ENCODE data around the gene CACNA1C. TPM values are rescaled to one million over a fixed set of nuclear protein-coding genes. Genes with fewer than 3 reads are reported as not detected.

CACNA1C gene
- total and polyA plus RNA-seq, 10 of the 15 experiments (the other 5 are each of a cell fraction or from before 2014, with no cell fraction given), result under 0.01 to 0.15 (median 0.09) TPM; not detected in 5

DNA sequence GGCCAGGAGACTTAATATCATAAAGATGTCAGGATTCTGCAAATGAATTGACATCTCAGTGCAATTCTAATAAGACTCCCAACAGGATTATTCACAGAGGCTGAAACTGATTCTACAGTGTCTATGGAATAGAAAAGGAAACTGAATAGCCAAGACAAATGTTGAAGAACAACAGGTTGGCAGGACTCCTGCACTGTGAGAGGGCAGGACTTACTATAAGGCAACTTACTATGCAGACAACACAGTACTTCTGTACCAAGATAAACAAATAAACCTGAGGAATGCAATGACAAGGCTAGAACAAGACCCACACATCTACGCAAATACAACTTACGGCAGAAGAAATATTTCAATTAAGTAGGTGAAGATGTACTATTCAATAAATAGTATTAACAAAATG lies 609.7 kb downstream of the CACNA1C start (continued):
- no peak for TF ChIP-seq USF1 (IDR thresholded peaks at IDR 0.05; ENCODE audit: borderline replicate concordance, extremely low read length, insufficient read depth, low read depth, low read length)
- TF ChIP-seq SUZ12 (IDR thresholded peaks at IDR 0.05; ENCODE audit: unreplicated experiment), result no peak
- no peak for TF ChIP-seq EGR1 (IDR thresholded peaks at IDR 0.05; ENCODE audit: borderline replicate concordance in 1 of 2, low read depth in 2 of 2, low read length in 2 of 2)
- no peak for TF ChIP-seq RAD51 (IDR thresholded peaks at IDR 0.05)
- no peak for TF ChIP-seq TAF1 (IDR thresholded peaks at IDR 0.05; ENCODE audit: borderline replicate concordance, low read depth, low read length)
- no peak for TF ChIP-seq SPI1 (IDR thresholded peaks at IDR 0.05; ENCODE audit: borderline replicate concordance, insufficient read depth, low read depth, low read length)

GRCh38 chr12:2664721-2665577 lies 612.2 kb downstream of the CACNA1C start:
- H3K4me3 ChIP-seq, result no peak overlapping the region
- peaks cover 0 to 2% of the 10 kb centered on the region in 2 experiments; a peak in 3 of 4 replicates for H3K27me3 ChIP-seq (replicated peaks in 1 of 2; ENCODE audit: control insufficient read depth in 2 of 2, insufficient read depth in 2 of 2, low read length in 1 of 2)
- H3K27ac ChIP-seq (ENCODE audit: control insufficient read depth, insufficient read depth), result no peak overlapping the region
- TF ChIP-seq MEF2B (IDR thresholded peaks at IDR 0.05; ENCODE audit: partially characterized antibody, poor library complexity, severe bottlenecking), result no peak
- TF ChIP-seq, protein P1, sequence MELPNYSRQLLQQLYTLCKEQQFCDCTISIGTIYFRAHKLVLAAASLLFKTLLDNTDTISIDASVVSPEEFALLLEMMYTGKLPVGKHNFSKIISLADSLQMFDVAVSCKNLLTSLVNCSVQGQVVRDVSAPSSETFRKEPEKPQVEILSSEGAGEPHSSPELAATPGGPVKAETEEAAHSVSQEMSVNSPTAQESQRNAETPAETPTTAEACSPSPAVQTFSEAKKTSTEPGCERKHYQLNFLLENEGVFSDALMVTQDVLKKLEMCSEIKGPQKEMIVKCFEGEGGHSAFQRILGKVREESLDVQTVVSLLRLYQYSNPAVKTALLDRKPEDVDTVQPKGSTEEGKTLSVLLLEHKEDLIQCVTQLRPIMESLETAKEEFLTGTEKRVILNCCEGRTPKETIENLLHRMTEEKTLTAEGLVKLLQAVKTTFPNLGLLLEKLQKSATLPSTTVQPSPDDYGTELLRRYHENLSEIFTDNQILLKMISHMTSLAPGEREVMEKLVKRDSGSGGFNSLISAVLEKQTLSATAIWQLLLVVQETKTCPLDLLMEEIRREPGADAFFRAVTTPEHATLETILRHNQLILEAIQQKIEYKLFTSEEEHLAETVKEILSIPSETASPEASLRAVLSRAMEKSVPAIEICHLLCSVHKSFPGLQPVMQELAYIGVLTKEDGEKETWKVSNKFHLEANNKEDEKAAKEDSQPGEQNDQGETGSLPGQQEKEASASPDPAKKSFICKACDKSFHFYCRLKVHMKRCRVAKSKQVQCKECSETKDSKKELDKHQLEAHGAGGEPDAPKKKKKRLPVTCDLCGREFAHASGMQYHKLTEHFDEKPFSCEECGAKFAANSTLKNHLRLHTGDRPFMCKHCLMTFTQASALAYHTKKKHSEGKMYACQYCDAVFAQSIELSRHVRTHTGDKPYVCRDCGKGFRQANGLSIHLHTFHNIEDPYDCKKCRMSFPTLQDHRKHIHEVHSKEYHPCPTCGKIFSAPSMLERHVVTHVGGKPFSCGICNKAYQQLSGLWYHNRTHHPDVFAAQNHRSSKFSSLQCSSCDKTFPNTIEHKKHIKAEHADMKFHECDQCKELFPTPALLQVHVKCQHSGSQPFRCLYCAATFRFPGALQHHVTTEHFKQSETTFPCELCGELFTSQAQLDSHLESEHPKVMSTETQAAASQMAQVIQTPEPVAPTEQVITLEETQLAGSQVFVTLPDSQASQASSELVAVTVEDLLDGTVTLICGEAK (IDR thresholded peaks at IDR 0.05; ENCODE audit: borderline replicate concordance), result no peak
- 5% methylated on average over 7 of the region's 7 CpGs for WGBS (ENCODE audit: insufficient coverage, insufficient replicate concordance, low lambda C conversion rate, missing lambda C conversion rate)
- ChIA-PET CTCF (no interaction called here), POLR2A (no interaction called here), SMC1A (ENCODE audit: uncharacterized antibody, unreplicated experiment) (no interaction called here), RAD21 (ENCODE audit: unreplicated experiment) (no interaction called here)
- no peaks in the 10 kb centered on the region for H3K4me1 ChIP-seq (ENCODE audit: control insufficient read depth, insufficient read depth, low read length)
- H4K20me1 ChIP-seq (ENCODE audit: control insufficient read depth, insufficient read depth), result no peaks in the 10 kb centered on the region
- FAIRE-seq (no peak), ATAC-seq (no peak), DNase-seq (ENCODE audit: low read depth, low spot score) (no peak)
- BruUV-seq (replicated peaks), result no TSS peak
- in situ Hi-C loops (cut with MboI), result no loop called here
- H3K9ac ChIP-seq (ENCODE audit: control insufficient read depth, insufficient read depth, low read length), result no peak overlapping the region
- intact Hi-C loops (cut with micrococcal nuclease; ENCODE audit: unreplicated experiment), result no loop called here
- H2AFZ ChIP-seq (ENCODE audit: control insufficient read depth, low read depth, low read length), result no peak overlapping the region
- H3K9me3 ChIP-seq (replicated peaks; ENCODE audit: control insufficient read depth, insufficient read depth, low read length), result no peaks in the 10 kb centered on the region
- H3K4me2 ChIP-seq (ENCODE audit: control insufficient read depth, insufficient read depth), result no peak overlapping the region
- no peaks in the 10 kb centered on the region for H3K36me3 ChIP-seq (ENCODE audit: control insufficient read depth in 2 of 2, insufficient read depth in 2 of 2, low read length in 1 of 2)
- no peaks in the 10 kb centered on the region for H3K79me2 ChIP-seq (ENCODE audit: control insufficient read depth, insufficient read depth, low read length)

All from GM12878 (cell line).